Measurements from ENCODE around the gene SPC25. TPM values are rescaled to one million over a fixed set of nuclear protein-coding genes. Genes with fewer than 3 reads are reported as not detected.

SPC25 gene
- total and polyA plus RNA-seq, 2 experiments from 2014 or later, result 8.1 to 11.2 TPM

DNA sequence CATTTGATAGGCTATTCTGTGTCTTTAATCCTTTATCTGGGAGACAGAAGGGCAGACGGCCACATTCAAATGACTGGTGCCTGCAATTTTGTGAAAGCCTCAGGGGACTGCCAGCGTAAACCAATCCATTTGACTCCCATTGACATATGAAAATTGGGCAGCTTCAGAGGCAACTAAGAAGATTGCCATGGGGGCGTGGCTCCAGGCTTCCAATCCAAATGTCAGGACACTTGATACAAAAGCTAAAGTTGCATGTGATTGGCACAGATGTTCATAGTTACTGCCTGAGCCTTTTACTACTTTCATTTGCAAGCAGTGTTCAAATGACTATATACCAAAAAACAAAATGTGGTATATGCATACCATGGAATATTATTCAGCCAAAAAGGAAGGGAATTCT is 42.0 kb downstream of the SPC25 start:
- H3K27me3 ChIP-seq, result no peaks in the 10 kb centered on the region
- no peaks in the 10 kb centered on the region for H3K4me1 ChIP-seq (ENCODE audit: insufficient read depth)
- no peak overlapping the region for H3K4me2 ChIP-seq
- no peaks in the 10 kb centered on the region for H4K20me1 ChIP-seq (ENCODE audit: insufficient read depth, poor library complexity, severe bottlenecking)
- H3K79me2 ChIP-seq, result no peaks in the 10 kb centered on the region
- DNase-seq (ENCODE audit: low spot score), result no peak
- H3K9me2 ChIP-seq (replicated peaks; ENCODE audit: insufficient read depth), result no peaks in the 10 kb centered on the region
- H3K9me3 ChIP-seq (ENCODE audit: low read depth), result no peaks in the 10 kb centered on the region
- H2AFZ ChIP-seq, result no peak overlapping the region
- WGBS (ENCODE audit: low lambda C conversion rate, missing lambda C conversion rate), result 87% methylated on average over 3 of the region's 3 CpGs
- H3K36me3 ChIP-seq (replicated peaks; ENCODE audit: insufficient read depth, low read depth), result no peaks in the 10 kb centered on the region
- TF ChIP-seq EZH2 (IDR thresholded peaks at IDR 0.05; ENCODE audit: borderline replicate concordance), result no peak
- TF ChIP-seq, protein P1, sequence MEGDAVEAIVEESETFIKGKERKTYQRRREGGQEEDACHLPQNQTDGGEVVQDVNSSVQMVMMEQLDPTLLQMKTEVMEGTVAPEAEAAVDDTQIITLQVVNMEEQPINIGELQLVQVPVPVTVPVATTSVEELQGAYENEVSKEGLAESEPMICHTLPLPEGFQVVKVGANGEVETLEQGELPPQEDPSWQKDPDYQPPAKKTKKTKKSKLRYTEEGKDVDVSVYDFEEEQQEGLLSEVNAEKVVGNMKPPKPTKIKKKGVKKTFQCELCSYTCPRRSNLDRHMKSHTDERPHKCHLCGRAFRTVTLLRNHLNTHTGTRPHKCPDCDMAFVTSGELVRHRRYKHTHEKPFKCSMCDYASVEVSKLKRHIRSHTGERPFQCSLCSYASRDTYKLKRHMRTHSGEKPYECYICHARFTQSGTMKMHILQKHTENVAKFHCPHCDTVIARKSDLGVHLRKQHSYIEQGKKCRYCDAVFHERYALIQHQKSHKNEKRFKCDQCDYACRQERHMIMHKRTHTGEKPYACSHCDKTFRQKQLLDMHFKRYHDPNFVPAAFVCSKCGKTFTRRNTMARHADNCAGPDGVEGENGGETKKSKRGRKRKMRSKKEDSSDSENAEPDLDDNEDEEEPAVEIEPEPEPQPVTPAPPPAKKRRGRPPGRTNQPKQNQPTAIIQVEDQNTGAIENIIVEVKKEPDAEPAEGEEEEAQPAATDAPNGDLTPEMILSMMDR (IDR thresholded peaks at IDR 0.05; ENCODE audit: poor library complexity), result no peak
- TF ChIP-seq EZH2phosphoT487 (IDR thresholded peaks at IDR 0.05; ENCODE audit: low read depth, severe bottlenecking, unreplicated experiment), result no peak
- no peak overlapping the region for H3K27ac ChIP-seq
- no peak overlapping the region for H3K4me3 ChIP-seq

DNA sequence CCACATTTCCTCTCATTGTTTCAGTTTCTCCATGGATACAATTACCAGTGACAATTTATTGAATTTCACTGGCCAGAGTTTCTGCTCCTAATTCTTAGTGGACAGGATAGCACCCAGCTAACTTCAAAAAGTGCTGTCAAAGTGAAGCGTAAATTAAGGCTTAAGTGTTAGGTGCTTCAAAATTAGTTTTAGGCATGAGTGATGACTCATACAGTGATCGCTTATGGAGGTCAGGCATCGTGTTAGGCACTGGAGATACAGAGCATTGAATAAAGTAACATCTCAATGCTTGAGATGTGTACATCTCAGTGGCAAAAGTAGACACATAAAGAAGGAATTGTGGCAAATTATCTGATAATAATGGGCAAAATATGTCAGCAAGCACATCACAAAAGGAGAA is 47.0 kb downstream of the SPC25 start:
- TF ChIP-seq EZH2 (IDR thresholded peaks at IDR 0.05; ENCODE audit: borderline replicate concordance) (no peak), EZH2phosphoT487 (IDR thresholded peaks at IDR 0.05; ENCODE audit: low read depth, severe bottlenecking, unreplicated experiment) (no peak)
- TF ChIP-seq, protein P1 (IDR thresholded peaks at IDR 0.05; ENCODE audit: poor library complexity), result no peak
- H3K36me3 ChIP-seq (replicated peaks; ENCODE audit: insufficient read depth, low read depth), result no peaks in the 10 kb centered on the region
- no peak overlapping the region for H3K4me2 ChIP-seq
- no peaks in the 10 kb centered on the region for H3K27me3 ChIP-seq
- no peaks in the 10 kb centered on the region for H3K79me2 ChIP-seq
- H4K20me1 ChIP-seq (ENCODE audit: insufficient read depth, poor library complexity, severe bottlenecking), result no peaks in the 10 kb centered on the region
- no peak overlapping the region for H2AFZ ChIP-seq
- no peaks in the 10 kb centered on the region for H3K9me3 ChIP-seq (ENCODE audit: low read depth)
- no peak for DNase-seq (ENCODE audit: low spot score)
- H3K27ac ChIP-seq, result no peak overlapping the region
- no peaks in the 10 kb centered on the region for H3K9me2 ChIP-seq (replicated peaks; ENCODE audit: insufficient read depth)
- WGBS (ENCODE audit: low lambda C conversion rate, missing lambda C conversion rate), result 97% methylated on average over 3 of the region's 3 CpGs
- no peaks in the 10 kb centered on the region for H3K4me1 ChIP-seq (ENCODE audit: insufficient read depth)
- no peak overlapping the region for H3K4me3 ChIP-seq

DNA sequence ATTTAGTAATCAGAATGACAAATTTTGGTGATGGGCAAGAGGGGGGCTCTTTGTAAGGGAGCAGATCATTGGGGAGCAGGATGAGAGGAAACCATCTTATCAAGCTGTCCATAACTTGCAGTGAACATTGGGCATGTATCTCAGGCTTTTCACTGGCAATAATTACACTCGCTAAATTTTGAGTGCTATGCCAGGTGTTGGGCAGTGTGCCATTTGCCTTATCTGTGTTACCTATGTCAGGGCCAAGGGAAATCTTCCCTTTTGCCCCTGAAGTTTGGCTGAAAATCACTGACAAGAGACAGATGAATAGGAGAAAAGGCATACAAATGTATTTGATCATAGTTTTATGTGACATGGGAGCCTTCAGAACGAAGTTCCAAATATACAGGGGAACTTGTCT is 48.8 kb downstream of the SPC25 start:
- H3K36me3 ChIP-seq (replicated peaks; ENCODE audit: insufficient read depth, low read depth), result no peaks in the 10 kb centered on the region
- no peak for DNase-seq (ENCODE audit: low spot score)
- H3K9me2 ChIP-seq (replicated peaks; ENCODE audit: insufficient read depth), result no peaks in the 10 kb centered on the region
- no peak overlapping the region for H3K4me3 ChIP-seq
- no peaks in the 10 kb centered on the region for H3K9me3 ChIP-seq (ENCODE audit: low read depth)
- no peak overlapping the region for H3K27ac ChIP-seq
- TF ChIP-seq EZH2 (IDR thresholded peaks at IDR 0.05; ENCODE audit: borderline replicate concordance), result no peak
- TF ChIP-seq, protein P1 (IDR thresholded peaks at IDR 0.05; ENCODE audit: poor library complexity), result no peak
- no peak for TF ChIP-seq EZH2phosphoT487 (IDR thresholded peaks at IDR 0.05; ENCODE audit: low read depth, severe bottlenecking, unreplicated experiment)
- H3K27me3 ChIP-seq, result no peaks in the 10 kb centered on the region
- no peak overlapping the region for H3K4me2 ChIP-seq
- H2AFZ ChIP-seq, result no peak overlapping the region
- no peaks in the 10 kb centered on the region for H3K4me1 ChIP-seq (ENCODE audit: insufficient read depth)
- H3K79me2 ChIP-seq, result no peaks in the 10 kb centered on the region
- H4K20me1 ChIP-seq (ENCODE audit: insufficient read depth, poor library complexity, severe bottlenecking), result no peaks in the 10 kb centered on the region
- WGBS (ENCODE audit: low lambda C conversion rate, missing lambda C conversion rate), result 68% methylated on average over 2 of the region's 2 CpGs

DNA sequence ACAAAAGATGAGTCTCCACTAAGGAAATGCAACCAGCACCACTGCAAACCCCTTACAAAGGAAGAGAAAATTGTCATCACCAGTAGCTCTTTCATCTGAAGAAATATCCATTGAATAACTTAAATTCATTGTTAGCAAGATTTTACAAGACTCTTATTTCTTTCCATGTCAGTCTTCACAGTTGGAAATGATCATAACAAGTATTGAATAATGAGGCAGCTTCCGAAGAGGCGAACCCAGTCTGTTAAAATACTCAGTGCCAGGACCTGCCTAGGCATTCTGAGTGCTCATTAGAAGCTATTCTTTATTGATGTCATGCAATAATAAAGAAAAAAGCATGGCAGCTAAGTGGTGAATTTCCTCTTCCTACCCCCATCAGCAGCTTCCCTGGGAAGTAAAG is 54.3 kb downstream of the SPC25 start:
- no peaks in the 10 kb centered on the region for H3K4me1 ChIP-seq (ENCODE audit: insufficient read depth)
- H3K4me2 ChIP-seq, result no peak overlapping the region
- no peaks in the 10 kb centered on the region for H3K9me2 ChIP-seq (replicated peaks; ENCODE audit: insufficient read depth)
- 98% methylated on average over 2 of the region's 2 CpGs for WGBS (ENCODE audit: low lambda C conversion rate, missing lambda C conversion rate)
- no peaks in the 10 kb centered on the region for H3K27me3 ChIP-seq
- no peak for DNase-seq (ENCODE audit: low spot score)
- H3K36me3 ChIP-seq (replicated peaks; ENCODE audit: insufficient read depth, low read depth), result no peaks in the 10 kb centered on the region
- H3K9me3 ChIP-seq (ENCODE audit: low read depth), result no peaks in the 10 kb centered on the region
- TF ChIP-seq, protein P1 (IDR thresholded peaks at IDR 0.05; ENCODE audit: poor library complexity), result no peak
- TF ChIP-seq EZH2 (IDR thresholded peaks at IDR 0.05; ENCODE audit: borderline replicate concordance), result no peak
- no peak for TF ChIP-seq EZH2phosphoT487 (IDR thresholded peaks at IDR 0.05; ENCODE audit: low read depth, severe bottlenecking, unreplicated experiment)
- H4K20me1 ChIP-seq (ENCODE audit: insufficient read depth, poor library complexity, severe bottlenecking), result no peaks in the 10 kb centered on the region
- H3K79me2 ChIP-seq, result no peaks in the 10 kb centered on the region
- no peak overlapping the region for H3K4me3 ChIP-seq
- H3K27ac ChIP-seq, result no peak overlapping the region
- no peak overlapping the region for H2AFZ ChIP-seq
